NCI-H187 treated with DMSO at 0.1 percent for 48 hours (cell line): ENCODE data around the gene TGFB1I1.
"Not testable (repeated sequence)": the region's sequence is repeated elsewhere in the genome, so short reads cannot be mapped to it uniquely, and the experiment has no call there.

Experiments
- DNase-seq: peaks from one replicate; lab custom pipeline; 2025; lab: John Stamatoyannopoulos, UW

Gene TGFB1I1

GRCh38 chr16:31471875-31472708, at the start of gene TGFB1I1:
Gene TGFB1I1 (plus strand): TSS chr16:31472152. CDS start chr16:31472189, 37 bp downstream.
- DNase-seq = no peak

GRCh38 chr16:31423241-31423640, 48.7 kb upstream of the TGFB1I1 start:
- no peak for DNase-seq

- DNase-seq = no peak
Measured at GRCh38 chr16:31423801-31424200, 48.2 kb upstream of the TGFB1I1 start.

GRCh38 chr16:31427441-31428278, 44.3 kb upstream of the TGFB1I1 start:
- DNase-seq = no peak

GRCh38 chr16:31428279-31428597, 43.7 kb upstream of the TGFB1I1 start, which contains the start of gene COX6A2:
Gene COX6A2 (minus strand): TSS chr16:31428360. CDS start chr16:31428325, 35 bp downstream.
- DNase-seq = no peak

GRCh38 chr16:31428638-31429247, 43.2 kb upstream of the TGFB1I1 start:
- no peak for DNase-seq

GRCh38 chr16:31429314-31429713, 42.6 kb upstream of the TGFB1I1 start:
- DNase-seq = no peak

GRCh38 chr16:31429796-31430195, 42.2 kb upstream of the TGFB1I1 start:
- no peak for DNase-seq

GRCh38 chr16:31430380-31431052, 41.4 kb upstream of the TGFB1I1 start:
- DNase-seq = no peak

GRCh38 chr16:31435341-31436220, 36.4 kb upstream of the TGFB1I1 start:
- DNase-seq = no peak

GRCh38 chr16:31436221-31437045, 35.5 kb upstream of the TGFB1I1 start:
- DNase-seq = no peak

- no peak for DNase-seq
Measured at GRCh38 chr16:31438414-31438813, 33.5 kb upstream of the TGFB1I1 start.

GRCh38 chr16:31439023-31439422, 32.9 kb upstream of the TGFB1I1 start:
- not testable (repeated sequence) for DNase-seq

GRCh38 chr16:31439519-31439918, 32.4 kb upstream of the TGFB1I1 start:
- DNase-seq = no peak

GRCh38 chr16:31440516-31441184, 31.3 kb upstream of the TGFB1I1 start:
- no peak for DNase-seq

- DNase-seq = no peak
Measured at GRCh38 chr16:31441956-31442355, 30.0 kb upstream of the TGFB1I1 start.

GRCh38 chr16:31445931-31446330, 26.0 kb upstream of the TGFB1I1 start:
- not testable (repeated sequence) for DNase-seq

GRCh38 chr16:31451201-31451600, 20.8 kb upstream of the TGFB1I1 start:
- DNase-seq = no peak

- DNase-seq = no peak
Measured at GRCh38 chr16:31451681-31452351, 20.1 kb upstream of the TGFB1I1 start.
